Activated naive CD8-positive, alpha-beta T cell treated with anti-CD3 and anti-CD28 coated beads, Interleukin-2, amount 10 ng/mL, durations not matched to agents 7 days and 5 days (primary cell): ENCODE measurements around the gene TRIM46. TPM values are rescaled to one million over a fixed set of nuclear protein-coding genes. Genes with fewer than 3 reads are reported as not detected.

Source experiments
- ATAC-seq: fragments of 150-1000 bp; cut with Tn5 transposase; one replicate; pipeline ENCODE4 v1.10.0; 2021; ENCODE audit warnings: low read depth, moderate library complexity
- POLR2A ChIA-PET: fragments of 350-600 bp; sonication (Branson Sonifier 250); formaldehyde crosslinking; loops from one replicate; lab custom pipeline; 2021; ENCODE audit warnings: antibody characterized with exemption; lab: Charles Lee
- DNase-seq: peaks from one replicate; pipeline ENCODE4 v3.0.0; 2021
- H3K27ac Mint-ChIP-seq: one replicate; pipeline ENCODE4 v1.8.0; 2022; ENCODE audit warnings: mild to moderate bottlenecking, mixed read lengths
- H3K27me3 Mint-ChIP-seq: one replicate; pipeline ENCODE4 v1.8.0; 2022; ENCODE audit warnings: mild to moderate bottlenecking, moderate library complexity, mixed read lengths
- H3K36me3 Mint-ChIP-seq: one replicate; pipeline ENCODE4 v1.8.0; 2021; ENCODE audit warnings: mild to moderate bottlenecking, mixed read lengths
- H3K4me1 Mint-ChIP-seq: one replicate; pipeline ENCODE4 v1.8.0; 2021; ENCODE audit warnings: mixed read lengths
- H3K4me3 Mint-ChIP-seq: one replicate; pipeline ENCODE4 v1.8.0; 2022; ENCODE audit warnings: mild to moderate bottlenecking, moderate library complexity, mixed read lengths
- H3K9me3 Mint-ChIP-seq: one replicate; pipeline ENCODE4 v1.8.0; 2021; ENCODE audit warnings: mixed read lengths
- total RNA-seq, 2 experiments: library from RNA; stranded (reverse); gene quantifications; one replicate each; pipeline ENCODE4 v1.2.3, GENCODE V29; 2021

TRIM46 gene, protein sequence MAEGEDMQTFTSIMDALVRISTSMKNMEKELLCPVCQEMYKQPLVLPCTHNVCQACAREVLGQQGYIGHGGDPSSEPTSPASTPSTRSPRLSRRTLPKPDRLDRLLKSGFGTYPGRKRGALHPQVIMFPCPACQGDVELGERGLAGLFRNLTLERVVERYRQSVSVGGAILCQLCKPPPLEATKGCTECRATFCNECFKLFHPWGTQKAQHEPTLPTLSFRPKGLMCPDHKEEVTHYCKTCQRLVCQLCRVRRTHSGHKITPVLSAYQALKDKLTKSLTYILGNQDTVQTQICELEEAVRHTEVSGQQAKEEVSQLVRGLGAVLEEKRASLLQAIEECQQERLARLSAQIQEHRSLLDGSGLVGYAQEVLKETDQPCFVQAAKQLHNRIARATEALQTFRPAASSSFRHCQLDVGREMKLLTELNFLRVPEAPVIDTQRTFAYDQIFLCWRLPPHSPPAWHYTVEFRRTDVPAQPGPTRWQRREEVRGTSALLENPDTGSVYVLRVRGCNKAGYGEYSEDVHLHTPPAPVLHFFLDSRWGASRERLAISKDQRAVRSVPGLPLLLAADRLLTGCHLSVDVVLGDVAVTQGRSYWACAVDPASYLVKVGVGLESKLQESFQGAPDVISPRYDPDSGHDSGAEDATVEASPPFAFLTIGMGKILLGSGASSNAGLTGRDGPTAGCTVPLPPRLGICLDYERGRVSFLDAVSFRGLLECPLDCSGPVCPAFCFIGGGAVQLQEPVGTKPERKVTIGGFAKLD
- 10 to 100 TPM; 12.4 to 13.4 TPM for total RNA-seq

DNA sequence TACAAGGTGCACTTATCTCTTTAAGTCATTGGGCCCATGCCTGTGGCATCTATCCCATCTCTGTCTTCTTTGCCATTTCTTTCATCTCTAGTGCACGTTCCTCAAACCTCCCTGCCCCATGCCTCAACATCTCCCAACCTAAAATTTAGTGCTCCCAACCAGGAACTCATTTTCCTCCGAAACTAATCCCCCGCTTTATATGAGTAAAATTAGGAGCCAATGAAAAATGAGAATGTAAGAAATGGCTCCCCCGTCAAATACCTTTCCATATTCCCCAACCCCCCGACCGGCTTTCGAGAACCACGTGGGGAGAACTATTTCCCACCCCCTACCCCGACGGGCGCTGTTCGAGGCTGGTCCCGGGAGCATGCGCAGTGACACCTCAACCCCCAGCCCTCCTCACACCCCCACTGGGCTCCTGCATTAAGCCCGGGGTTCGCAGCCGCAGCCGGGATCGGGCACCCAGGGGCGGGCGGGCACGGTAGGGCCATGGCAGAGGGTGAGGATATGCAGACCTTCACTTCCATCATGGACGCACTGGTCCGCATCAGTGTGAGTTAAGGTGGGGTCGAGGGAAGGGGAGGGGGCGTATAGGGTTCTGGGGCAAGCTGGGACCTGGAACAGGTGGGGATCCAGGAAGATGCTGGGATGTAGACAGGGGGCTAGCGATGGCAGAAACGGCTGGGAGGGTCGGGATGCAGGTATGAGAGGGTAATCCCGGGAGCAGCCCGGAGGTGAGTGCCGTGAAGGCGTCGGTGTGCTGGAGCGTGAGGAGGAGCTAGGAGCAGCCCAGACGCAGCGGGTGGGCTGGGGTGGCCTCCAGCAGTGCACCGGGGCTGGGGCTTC, at the start of gene TRIM46:
Gene TRIM46, plus strand, starts transcription at position 372 of the 846 bp plus-strand sequence. Its CDS starts 118 bp downstream, at position 490.
- H3K4me3 Mint-ChIP-seq = peak within 1 kb of the TSS; percentile 96
- no peaks in the 10 kb centered on the region for H3K27me3 Mint-ChIP-seq
- H3K9me3 Mint-ChIP-seq = no peaks in the 10 kb centered on the region
- peak within 1 kb of the TSS; percentile 97 for H3K27ac Mint-ChIP-seq
- DNase-seq (peak; percentile 74), ATAC-seq (peak; percentile 43)
- H3K4me1 Mint-ChIP-seq = peaks cover 29% of the 10 kb centered on the region
- peaks cover 16% of the 10 kb centered on the region for H3K36me3 Mint-ChIP-seq
- POLR2A ChIA-PET = interaction anchor here (0.6 to 4.6 kb wide), 20 partner anchors 11 to 551 kb away, joined by 3 to 78 read pairs (median 6); partner anchors contain the start of genes FDPS, MTX1 and THBS3

DNA sequence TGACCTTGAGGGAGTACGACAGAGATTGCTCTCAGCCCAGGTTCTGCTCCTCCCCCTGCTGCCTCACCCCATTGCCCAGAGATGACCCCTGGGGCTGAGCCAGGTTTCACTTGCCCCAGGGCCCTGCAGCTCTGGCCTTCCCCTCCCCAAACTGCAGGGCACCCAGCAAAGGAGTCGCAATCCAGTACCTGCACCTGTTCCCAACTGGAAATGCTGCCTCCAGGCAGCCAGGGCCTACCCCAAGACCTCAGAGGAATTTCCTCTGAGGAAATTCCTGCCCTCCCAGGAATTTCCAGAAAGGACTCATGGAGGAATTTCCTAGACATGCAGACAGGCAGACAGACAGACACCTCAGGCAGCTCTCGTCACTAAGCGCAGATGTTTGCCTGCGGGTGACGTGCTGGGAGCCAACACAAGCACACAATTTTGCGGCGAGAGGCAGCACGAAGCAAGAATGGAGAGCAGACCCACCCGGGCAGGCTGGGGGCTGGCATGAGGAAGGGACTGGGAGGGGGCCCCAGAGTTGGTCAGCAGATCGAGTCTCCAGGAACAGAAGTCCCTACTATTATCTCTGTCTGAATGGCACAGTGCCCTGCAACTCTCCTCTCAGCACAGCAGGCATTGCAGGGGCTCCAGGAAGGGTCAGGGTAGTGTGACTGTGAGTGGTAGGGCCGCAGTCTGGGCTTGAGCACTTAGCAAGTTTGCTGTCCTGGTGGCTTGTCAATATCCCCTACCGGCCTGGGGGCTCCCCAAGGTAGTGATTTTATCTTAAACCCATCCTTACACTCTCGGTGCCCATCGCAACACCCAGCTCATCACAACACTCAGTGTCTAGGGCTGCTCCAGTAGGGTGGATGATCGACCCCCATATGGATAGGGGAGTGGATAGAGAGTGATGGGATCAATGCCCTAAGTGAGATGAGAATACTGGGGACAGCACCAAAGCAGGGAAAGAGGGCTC, 48.9 kb upstream of the TRIM46 start:
- H3K9me3 Mint-ChIP-seq = no peaks in the 10 kb centered on the region
- no peak for DNase-seq
- no peak overlapping the region for H3K27ac Mint-ChIP-seq
- H3K4me1 Mint-ChIP-seq = peaks cover 22% of the 10 kb centered on the region
- ATAC-seq = no peak
- POLR2A ChIA-PET = no interaction called here
- H3K27me3 Mint-ChIP-seq = peaks cover 51% of the 10 kb centered on the region
- no peaks in the 10 kb centered on the region for H3K36me3 Mint-ChIP-seq
- peak overlapping the region; percentile 4 for H3K4me3 Mint-ChIP-seq

DNA sequence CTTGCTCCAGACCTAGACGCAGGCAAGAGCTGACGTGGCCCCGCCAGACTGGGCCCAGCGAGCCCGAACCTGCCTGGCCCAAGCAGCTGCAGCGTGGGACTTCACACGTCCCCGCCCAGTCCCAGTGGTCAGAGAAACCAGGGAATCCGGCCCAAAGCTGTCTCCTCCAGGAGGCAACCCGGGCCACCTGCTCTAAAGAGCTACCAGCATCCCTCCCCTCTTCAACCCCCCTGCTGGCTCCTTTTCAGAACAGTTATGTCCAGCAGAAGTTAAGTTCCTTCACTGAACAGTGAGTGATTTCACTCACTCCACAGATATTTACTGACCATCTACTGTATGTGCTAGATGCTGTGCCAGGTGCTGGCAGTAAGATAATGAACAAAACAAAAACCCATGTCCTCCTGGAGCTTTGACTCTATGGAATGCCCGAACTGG, 48.1 kb upstream of the TRIM46 start:
- H3K36me3 Mint-ChIP-seq = no peaks in the 10 kb centered on the region
- peaks cover 22% of the 10 kb centered on the region for H3K4me1 Mint-ChIP-seq
- H3K27ac Mint-ChIP-seq = no peak overlapping the region
- POLR2A ChIA-PET = no interaction called here
- H3K4me3 Mint-ChIP-seq = no peak overlapping the region
- peaks cover 48% of the 10 kb centered on the region for H3K27me3 Mint-ChIP-seq
- DNase-seq (no peak), ATAC-seq (no peak)
- H3K9me3 Mint-ChIP-seq = no peaks in the 10 kb centered on the region

DNA sequence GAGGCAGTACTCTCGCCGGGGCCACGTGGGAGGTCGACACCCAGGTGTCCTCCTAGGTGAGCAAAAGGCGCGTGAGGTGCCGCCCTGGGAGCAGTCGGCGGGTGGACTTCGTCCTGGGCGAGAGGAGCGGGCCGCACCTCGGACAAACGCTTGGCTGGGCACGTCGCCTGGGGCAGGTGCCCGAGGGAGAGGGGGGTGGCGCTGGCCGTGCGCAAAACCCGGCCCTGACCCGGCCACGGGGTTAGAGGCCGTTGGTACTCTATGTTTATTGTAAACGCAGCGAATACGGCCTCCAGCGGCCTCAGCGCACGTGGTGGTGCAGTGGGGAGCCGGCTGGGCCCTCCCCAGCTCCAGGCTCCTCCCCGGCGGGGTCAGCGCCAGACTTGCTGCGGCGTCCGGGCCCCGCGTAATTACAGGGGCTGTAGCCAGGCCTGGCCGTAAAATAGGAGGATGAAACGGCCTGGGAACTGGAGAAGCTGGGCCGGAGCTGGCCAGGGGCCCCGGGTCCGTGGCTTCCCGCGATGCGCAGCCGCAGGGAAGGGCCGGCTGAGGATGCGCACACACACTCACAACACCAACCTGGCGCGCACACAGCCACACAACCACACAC, 47.6 kb upstream of the TRIM46 start:
- Mint-ChIP-seq H3K9me3 (no peaks in the 10 kb centered on the region), H3K27ac (no peak overlapping the region), H3K27me3 (peaks cover 48% of the 10 kb centered on the region), H3K4me3 (no peak overlapping the region), H3K4me1 (peaks cover 22% of the 10 kb centered on the region), H3K36me3 (no peaks in the 10 kb centered on the region)
- POLR2A ChIA-PET = no interaction called here
- DNase-seq (no peak), ATAC-seq (no peak)

DNA sequence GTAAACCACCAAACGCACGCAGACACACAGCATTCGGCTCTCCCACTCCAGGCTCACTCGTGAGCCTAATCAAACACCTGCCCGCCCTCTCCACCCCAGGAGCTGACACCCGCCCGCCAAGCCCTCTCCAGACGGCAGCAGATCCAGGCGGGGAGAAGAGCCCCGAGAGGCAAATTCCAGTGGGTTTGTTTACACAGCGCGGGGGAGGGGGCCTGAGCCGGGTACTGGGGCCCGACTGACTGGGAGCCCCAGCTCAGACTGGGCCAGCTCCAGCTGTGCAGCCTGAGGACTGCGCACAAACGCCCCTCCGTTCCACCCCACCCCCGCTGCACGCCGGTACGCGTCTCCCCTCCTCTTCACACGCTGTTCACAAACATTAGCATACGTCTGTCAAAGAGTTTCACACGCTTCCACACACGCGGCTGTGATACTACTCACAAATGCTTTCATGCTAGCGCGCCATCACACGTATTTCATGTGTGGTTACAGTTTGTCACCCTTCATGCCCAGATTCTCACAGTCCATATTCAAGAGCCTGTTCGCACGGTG, 47.0 kb upstream of the TRIM46 start:
- peak overlapping the region; percentile 80 for H3K4me3 Mint-ChIP-seq
- ATAC-seq (peak; percentile 35), DNase-seq (no peak)
- H3K27me3 Mint-ChIP-seq = peaks cover 48% of the 10 kb centered on the region
- no peaks in the 10 kb centered on the region for H3K9me3 Mint-ChIP-seq
- H3K4me1 Mint-ChIP-seq = peaks cover 22% of the 10 kb centered on the region
- no peaks in the 10 kb centered on the region for H3K36me3 Mint-ChIP-seq
- no peak overlapping the region for H3K27ac Mint-ChIP-seq
- POLR2A ChIA-PET = no interaction called here

DNA sequence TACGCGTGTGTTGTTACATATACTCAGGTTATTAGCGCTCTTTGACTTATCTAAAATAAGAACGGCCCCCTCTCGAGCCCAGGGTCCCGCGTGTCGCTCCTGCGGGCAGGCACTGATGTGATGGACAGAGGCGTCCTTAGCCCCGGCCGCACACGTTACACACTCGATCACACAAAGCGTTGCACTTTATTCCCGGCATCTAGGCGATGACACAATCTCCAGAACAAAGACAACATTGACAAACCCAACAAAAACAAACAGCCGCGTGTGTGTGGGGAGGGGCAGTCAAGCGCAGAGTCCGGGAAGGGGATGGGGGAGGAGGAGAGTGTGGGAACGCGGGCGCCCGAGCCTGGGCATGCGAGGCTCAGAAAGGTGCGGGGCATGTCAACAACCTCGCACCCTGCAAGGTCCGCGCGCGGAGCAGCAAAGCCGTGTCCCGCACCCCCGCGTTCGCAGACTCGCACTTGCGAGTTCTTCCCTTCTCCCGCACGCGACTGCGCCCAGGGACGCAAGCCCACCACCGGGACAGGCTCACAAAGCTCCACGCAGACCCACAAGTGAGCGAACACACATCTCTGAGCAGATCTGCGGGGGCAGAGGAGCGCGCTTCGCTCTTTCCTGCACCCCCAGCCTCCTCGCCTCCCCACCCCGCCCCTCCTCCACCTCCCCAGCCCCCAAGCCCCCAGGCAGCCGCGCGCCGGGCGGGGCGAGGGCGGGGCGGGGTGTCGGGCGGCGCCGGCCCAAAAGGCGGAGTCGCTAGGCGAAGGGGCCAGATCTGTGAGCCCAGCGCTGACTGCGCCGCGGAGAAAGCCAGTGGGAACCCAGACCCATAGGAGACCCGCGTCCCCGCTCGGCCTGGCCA, 46.3 kb upstream of the TRIM46 start, which contains the start of gene EFNA1:
Gene EFNA1, plus strand, starts transcription at position 772 of the 862 bp plus-strand sequence. CDS start 102 bp downstream, outside the sequence.
- DNase-seq = peak; percentile 65
- H3K4me3 Mint-ChIP-seq = peak within 1 kb of the TSS; percentile 80
- no peaks in the 10 kb centered on the region for H3K9me3 Mint-ChIP-seq
- H3K27ac Mint-ChIP-seq = peak within 1 kb of the TSS; percentile 36
- peaks cover 3% of the 10 kb centered on the region for H3K36me3 Mint-ChIP-seq
- POLR2A ChIA-PET = interaction anchor here (1.0 kb wide), 1 partner anchor 9 kb away, joined by 3 read pairs; no protein-coding TSS in a partner anchor
- H3K4me1 Mint-ChIP-seq = peaks cover 26% of the 10 kb centered on the region
- ATAC-seq = peak; percentile 69
- peaks cover 48% of the 10 kb centered on the region for H3K27me3 Mint-ChIP-seq

DNA sequence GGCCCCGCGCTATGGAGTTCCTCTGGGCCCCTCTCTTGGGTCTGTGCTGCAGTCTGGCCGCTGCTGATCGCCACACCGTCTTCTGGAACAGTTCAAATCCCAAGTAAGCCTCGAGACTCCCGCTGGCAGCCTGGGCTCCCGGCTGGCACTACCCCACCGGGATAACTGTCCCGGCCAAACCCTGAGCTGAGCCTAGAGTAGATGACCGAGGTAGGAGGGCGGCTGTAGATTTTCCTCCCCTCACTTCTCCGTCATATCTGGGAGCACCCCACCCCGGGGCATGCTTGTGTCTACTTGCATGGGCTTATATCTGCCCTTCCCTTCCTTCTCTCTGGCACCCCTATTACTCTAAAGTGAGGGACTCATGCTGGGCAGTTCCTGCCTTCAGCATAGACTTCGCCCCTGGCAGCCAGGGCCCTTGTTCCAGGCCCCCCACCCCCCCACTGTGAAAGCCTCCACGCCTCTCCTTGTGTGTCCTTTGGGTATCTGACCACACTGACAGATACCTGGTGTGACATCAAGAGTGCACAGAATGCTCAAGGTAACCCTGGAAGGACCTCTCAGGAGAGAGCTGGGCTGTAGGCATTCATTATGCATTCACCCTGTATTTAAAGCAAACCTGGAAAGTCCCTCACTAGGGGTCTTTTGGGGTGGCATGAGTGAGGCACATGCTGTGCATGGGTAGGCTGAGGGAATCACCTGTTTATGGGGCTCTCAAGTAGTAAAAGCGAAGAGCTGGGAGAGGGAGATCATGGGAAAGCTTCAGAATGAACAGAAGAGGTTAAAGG, 45.5 kb upstream of the TRIM46 start:
- Mint-ChIP-seq H3K36me3 (peaks cover 3% of the 10 kb centered on the region), H3K4me1 (peaks cover 26% of the 10 kb centered on the region), H3K27ac (peak overlapping the region; percentile 25), H3K4me3 (peak overlapping the region; percentile 74), H3K27me3 (peaks cover 44% of the 10 kb centered on the region), H3K9me3 (no peaks in the 10 kb centered on the region)
- no peak for DNase-seq
- POLR2A ChIA-PET = interaction anchor here (1.0 kb wide), 1 partner anchor 8 kb away, joined by 3 read pairs; no protein-coding TSS in a partner anchor
- ATAC-seq = no peak

DNA sequence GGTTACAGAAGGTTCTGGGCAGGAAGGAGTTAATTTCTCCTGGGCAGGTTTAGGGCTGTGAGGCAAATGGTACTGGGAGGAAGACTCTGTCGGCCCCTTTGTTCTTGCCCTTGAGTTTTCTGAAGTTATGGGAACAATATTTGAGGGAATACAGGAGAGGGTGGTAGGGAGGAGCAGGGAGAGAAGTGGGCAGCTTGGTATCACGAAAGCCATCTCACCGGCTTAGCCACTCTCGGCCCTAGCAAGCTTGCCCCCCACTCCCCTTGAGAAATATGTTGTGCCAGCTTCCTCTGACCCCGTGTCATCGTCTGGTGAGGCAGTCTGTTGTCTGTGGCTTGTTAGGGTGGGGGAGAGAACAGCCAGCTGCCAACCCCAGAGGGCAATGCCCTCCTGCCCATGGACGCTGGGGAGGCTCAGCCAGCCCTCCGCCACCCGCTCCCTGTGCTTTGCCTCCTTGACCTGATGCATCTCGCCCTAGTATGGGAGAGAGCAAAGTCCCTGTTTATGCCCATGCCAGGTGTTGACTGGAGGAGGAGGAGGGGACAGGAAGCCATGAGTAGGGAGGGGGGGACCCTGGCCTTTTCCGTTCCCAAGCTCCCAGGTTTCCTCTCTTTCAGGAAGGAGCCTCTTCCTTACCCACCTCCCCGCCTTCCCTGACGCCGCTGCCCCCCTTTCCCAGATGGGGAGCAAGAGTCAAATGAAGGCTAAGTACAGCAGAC, 44.7 kb upstream of the TRIM46 start:
- no peak for DNase-seq
- peaks cover 44% of the 10 kb centered on the region for H3K27me3 Mint-ChIP-seq
- H3K27ac Mint-ChIP-seq = peak overlapping the region; percentile 25
- H3K4me1 Mint-ChIP-seq = peaks cover 26% of the 10 kb centered on the region
- POLR2A ChIA-PET = interaction anchor here (0.5 to 0.7 kb wide), 2 partner anchors 38 to 1131 kb away, joined by 3 read pairs; no protein-coding TSS in a partner anchor
- H3K9me3 Mint-ChIP-seq = no peaks in the 10 kb centered on the region
- peaks cover 3% of the 10 kb centered on the region for H3K36me3 Mint-ChIP-seq
- ATAC-seq = no peak
- peak overlapping the region; percentile 74 for H3K4me3 Mint-ChIP-seq

DNA sequence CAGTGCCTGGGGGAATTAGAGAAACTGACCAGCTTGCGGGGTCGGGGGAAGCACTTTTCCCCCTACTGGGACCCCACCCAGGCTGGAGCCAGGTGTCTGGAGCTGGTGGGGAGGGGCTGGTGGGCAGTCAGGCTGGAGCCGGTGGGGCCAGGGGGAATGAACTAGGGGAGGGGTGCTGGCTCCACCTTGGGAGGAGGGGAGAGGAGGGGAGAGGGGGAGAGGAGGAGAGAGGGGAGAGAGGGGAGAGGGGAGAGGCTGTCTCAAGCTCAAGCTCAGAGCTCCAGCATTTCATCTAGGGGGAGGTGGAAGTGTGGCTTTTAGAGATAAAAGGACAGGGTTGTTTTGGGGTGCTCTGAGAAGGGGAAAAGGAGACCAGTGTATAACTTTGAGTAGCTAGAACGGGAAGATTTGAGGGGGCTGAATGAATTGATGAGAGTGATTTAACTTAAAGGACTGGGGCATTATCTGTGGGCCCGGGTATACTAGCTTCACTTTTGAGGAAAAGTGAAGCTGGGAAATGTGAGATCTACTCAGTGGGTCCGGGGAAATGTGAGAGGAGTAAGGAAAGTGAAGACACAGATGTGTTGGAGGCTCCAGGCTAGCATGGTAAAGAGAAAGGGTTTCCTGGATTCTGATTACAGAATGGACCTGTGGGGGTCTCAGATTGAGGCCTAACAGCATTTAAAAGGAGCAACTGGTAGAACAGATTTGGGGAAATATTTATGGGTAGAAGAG, 43.2 kb upstream of the TRIM46 start:
- H3K27me3 Mint-ChIP-seq = peaks cover 32% of the 10 kb centered on the region
- DNase-seq = no peak
- ATAC-seq = no peak
- POLR2A ChIA-PET = interaction anchor here (0.5 to 1.4 kb wide), 2 partner anchors 10 to 12 kb away, joined by 5 read pairs; partner anchors contain the start of gene DPM3
- no peak overlapping the region for H3K27ac Mint-ChIP-seq
- H3K9me3 Mint-ChIP-seq = no peaks in the 10 kb centered on the region
- H3K36me3 Mint-ChIP-seq = peaks cover 3% of the 10 kb centered on the region
- H3K4me3 Mint-ChIP-seq = no peak overlapping the region
- H3K4me1 Mint-ChIP-seq = peaks cover 32% of the 10 kb centered on the region
